Body of pancreas (tissue), 4 donors: ENCODE results near the gene RUNX2. TPM values are rescaled to one million over a fixed set of nuclear protein-coding genes. Genes with fewer than 3 reads are reported as not detected.

ENCODE experiments used
- ATAC-seq: fragments of 150-250 bp; one replicate; pipeline ENCODE4 v1.9.1; 2016
- DNase-seq, 4 donors: peaks; one replicate each; pipeline ENCODE4 v3.0.0-alpha.2; 2019
- H3K27ac ChIP-seq, 4 donors: fragments of 200-600 bp; sonication (generic); 1 replicate in 3 of 4; 2 replicates in 1 of 4; pipeline versions ENCODE4 v1.5.1 to v1.6.1; 2016 to 2019; ENCODE audit warnings: mild to moderate bottlenecking in 1 of 4, mixed read lengths in 1 of 4, moderate library complexity in 1 of 4
- H3K27me3 ChIP-seq, 2 donors: fragments of 200-600 bp; sonication (generic); one replicate each; pipeline ENCODE4 v1.6.0; 2016; ENCODE audit warnings: mild to moderate bottlenecking in 1 of 2
- H3K36me3 ChIP-seq, 2 donors: fragments of 200-600 bp; sonication (generic); replicated peaks in 1 of 2; 2 replicates each; pipeline ENCODE4 v1.5.1; 2016; ENCODE audit warnings: low read depth in 2 of 2; ENCODE audit not compliant: insufficient read depth in 1 of 2
- H3K4me1 ChIP-seq: fragments of 200-600 bp; sonication (generic); one replicate; pipeline ENCODE4 v1.6.0; 2016
- H3K4me3 ChIP-seq, 2 donors: fragments of 200-600 bp; sonication (generic); 1 replicate in 1 of 2; 2 replicates in 1 of 2; pipeline ENCODE4 v1.5.1; 2016 to 2019
- H3K9me3 ChIP-seq, 3 donors: fragments of 200-600 bp; sonication (generic); 1 replicate in 2 of 3; 2 replicates in 1 of 3; pipeline ENCODE4 v1.5.1; 2016
- POLR2A ChIP-seq, 3 donors: fragments of 450-650 bp; IDR thresholded peaks; one replicate each; pipeline ENCODE4 v1.6.1; 2016; ENCODE audit warnings: antibody characterized with exemption in 3 of 3, mild to moderate bottlenecking in 2 of 3
- WGBS, 2 donors: methylation state at CpG; one replicate each; pipeline ENCODE4 v1.1.5; 2017; 5-methylcytosine and 5-hydroxymethylcytosine counted together
- intact Hi-C: fragments of 100-400 bp; cut with DNase I; formaldehyde crosslinking; loops from one replicate; pipeline ENCODE4 v1.15.1; 2023
- total RNA-seq, 2 donors: library from RNA; depleted of rRNA; stranded (reverse); fragments of >200 nt; gene quantifications; one replicate each; pipeline ENCODE4 v1.1.0, GENCODE V29; 2016
- TF ChIP-seq, protein P1 (sequence below), 7 experiments: fragments of 450-650 bp in 4 of 7; fragments of 200-600 bp in 3 of 7; sonication (generic) in 3 of 7; IDR thresholded peaks; one replicate each; pipeline ENCODE4 v1.5.1; 2016 to 2019; ENCODE audit warnings: antibody characterized with exemption in 7 of 7

RUNX2 gene
- total RNA-seq, 2 donors from 2014 or later = 0.33 to 1.0 TPM

DNA sequence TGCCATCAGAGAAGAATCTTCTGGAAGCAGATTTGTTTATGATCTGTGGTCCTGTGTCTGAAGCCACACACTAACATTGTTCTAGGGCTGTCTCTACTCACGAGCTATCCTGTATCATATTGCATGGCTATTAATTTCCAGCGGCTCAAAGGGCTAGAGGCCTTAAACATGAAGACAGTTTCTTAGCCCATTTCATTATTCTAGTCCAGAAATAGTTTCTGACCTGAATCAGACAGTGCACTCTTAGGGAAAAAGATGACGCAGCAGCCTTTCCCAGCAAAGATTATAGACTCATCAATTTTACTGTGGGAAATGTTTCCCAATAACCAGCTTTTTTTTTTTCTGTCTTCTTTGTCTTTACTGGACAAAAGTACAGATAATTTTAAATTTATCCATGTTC is 154.9 kb downstream of the RUNX2 start:
- Histone ChIP-seq H3K4me3 (no peak overlapping the region), H3K27ac (no peak overlapping the region), H3K9me3 (no peaks in the 10 kb centered on the region), H3K4me1 (no peaks in the 10 kb centered on the region), H3K36me3 (no peaks in the 10 kb centered on the region), H3K27me3 (no peaks in the 10 kb centered on the region)
- TF ChIP-seq, protein P1, sequence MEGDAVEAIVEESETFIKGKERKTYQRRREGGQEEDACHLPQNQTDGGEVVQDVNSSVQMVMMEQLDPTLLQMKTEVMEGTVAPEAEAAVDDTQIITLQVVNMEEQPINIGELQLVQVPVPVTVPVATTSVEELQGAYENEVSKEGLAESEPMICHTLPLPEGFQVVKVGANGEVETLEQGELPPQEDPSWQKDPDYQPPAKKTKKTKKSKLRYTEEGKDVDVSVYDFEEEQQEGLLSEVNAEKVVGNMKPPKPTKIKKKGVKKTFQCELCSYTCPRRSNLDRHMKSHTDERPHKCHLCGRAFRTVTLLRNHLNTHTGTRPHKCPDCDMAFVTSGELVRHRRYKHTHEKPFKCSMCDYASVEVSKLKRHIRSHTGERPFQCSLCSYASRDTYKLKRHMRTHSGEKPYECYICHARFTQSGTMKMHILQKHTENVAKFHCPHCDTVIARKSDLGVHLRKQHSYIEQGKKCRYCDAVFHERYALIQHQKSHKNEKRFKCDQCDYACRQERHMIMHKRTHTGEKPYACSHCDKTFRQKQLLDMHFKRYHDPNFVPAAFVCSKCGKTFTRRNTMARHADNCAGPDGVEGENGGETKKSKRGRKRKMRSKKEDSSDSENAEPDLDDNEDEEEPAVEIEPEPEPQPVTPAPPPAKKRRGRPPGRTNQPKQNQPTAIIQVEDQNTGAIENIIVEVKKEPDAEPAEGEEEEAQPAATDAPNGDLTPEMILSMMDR (IDR thresholded peaks at IDR 0.05) = no peak
- TF ChIP-seq POLR2A (IDR thresholded peaks at IDR 0.05) = no peak
- 74 to 77% methylated on average over 3 of the region's 3 CpGs for WGBS, 2 donors
- DNase-seq (peak in 1 of 4 donors; percentile 42), ATAC-seq (peak; percentile 52)
- intact Hi-C loops = no loop called here

DNA sequence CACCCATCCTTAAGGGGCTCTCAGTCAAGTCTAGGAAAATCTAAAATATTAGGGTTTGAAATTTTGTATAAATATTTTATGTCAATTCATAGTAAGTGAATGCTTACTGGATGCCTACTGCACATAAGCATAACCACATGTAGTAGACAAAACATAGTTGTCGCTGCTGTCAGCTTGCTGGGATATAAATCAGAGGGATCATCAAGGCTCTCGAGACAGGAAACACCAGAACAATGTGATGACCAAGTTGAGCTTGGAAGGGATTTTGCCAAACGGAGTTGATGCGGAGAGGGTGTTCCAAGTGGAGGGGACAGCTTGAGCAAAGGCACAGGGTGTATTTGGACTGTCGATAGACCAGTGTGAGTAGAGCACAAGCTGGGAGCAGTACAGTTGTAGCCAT is 155.4 kb downstream of the RUNX2 start:
- Histone ChIP-seq H3K27me3 (no peaks in the 10 kb centered on the region), H3K36me3 (no peaks in the 10 kb centered on the region), H3K4me3 (no peak overlapping the region), H3K4me1 (no peaks in the 10 kb centered on the region), H3K27ac (no peak overlapping the region), H3K9me3 (no peaks in the 10 kb centered on the region)
- 80 to 91% methylated on average over 5 of the region's 5 CpGs for WGBS, 2 donors
- TF ChIP-seq POLR2A (IDR thresholded peaks at IDR 0.05) = no peak
- TF ChIP-seq, protein P1 (IDR thresholded peaks at IDR 0.05) = no peak
- no peak for ATAC-seq
- intact Hi-C loops = no loop called here
- no peak for DNase-seq

DNA sequence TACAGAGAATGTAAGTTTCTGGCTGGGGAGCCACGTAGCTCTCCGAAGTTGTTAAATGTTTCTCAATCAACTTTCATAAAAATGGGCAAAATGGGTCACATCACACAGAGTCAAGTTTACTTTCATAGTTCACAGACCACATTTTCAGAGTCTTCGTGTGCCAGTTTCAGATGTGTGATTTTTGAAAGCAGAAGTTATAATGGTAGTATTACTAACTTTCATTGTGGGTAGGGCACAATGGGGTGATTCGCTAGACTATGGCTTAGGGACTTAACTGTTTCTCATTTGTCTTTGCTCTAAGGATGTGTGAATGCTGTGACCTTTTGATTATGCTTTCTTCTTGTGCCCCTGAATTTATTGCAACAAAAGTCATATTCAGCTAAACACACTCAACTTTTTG is 158.6 kb downstream of the RUNX2 start:
- intact Hi-C loops = no loop called here
- Histone ChIP-seq H3K4me3 (no peak overlapping the region), H3K4me1 (no peaks in the 10 kb centered on the region), H3K36me3 (no peaks in the 10 kb centered on the region), H3K27me3 (no peaks in the 10 kb centered on the region), H3K27ac (no peak overlapping the region), H3K9me3 (no peaks in the 10 kb centered on the region)
- TF ChIP-seq POLR2A (IDR thresholded peaks at IDR 0.05) = no peak
- TF ChIP-seq, protein P1 (IDR thresholded peaks at IDR 0.05) = no peak
- DNase-seq (no peak), ATAC-seq (no peak)
- WGBS, 2 donors = 77 to 78% methylated on average over 4 of the region's 4 CpGs

DNA sequence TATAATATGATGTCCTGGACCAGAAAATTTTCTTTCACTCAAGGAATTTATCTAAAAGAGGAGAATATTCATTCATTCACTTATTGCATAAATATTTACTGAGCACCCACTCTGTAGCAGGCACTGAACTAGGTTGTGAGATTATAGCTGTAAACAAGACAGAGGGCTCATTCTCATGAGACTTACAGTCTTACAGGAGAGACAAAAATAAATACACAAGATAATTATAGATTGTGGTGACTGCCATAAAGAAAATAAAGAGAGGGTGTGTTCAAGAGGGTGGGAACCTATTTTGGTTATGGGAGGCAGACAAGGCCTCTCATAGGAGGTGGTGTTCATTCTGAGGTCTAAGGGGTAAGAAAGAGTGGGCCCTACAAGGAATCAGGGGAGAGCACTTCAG is 159.5 kb downstream of the RUNX2 start:
- TF ChIP-seq POLR2A (IDR thresholded peaks at IDR 0.05) = no peak
- TF ChIP-seq, protein P1 (IDR thresholded peaks at IDR 0.05) = no peak
- Histone ChIP-seq H3K9me3 (no peaks in the 10 kb centered on the region), H3K36me3 (no peaks in the 10 kb centered on the region), H3K27ac (no peak overlapping the region), H3K4me1 (no peaks in the 10 kb centered on the region), H3K27me3 (no peaks in the 10 kb centered on the region), H3K4me3 (no peak overlapping the region)
- DNase-seq = no peak
- no peak for ATAC-seq
- intact Hi-C loops = no loop called here

DNA sequence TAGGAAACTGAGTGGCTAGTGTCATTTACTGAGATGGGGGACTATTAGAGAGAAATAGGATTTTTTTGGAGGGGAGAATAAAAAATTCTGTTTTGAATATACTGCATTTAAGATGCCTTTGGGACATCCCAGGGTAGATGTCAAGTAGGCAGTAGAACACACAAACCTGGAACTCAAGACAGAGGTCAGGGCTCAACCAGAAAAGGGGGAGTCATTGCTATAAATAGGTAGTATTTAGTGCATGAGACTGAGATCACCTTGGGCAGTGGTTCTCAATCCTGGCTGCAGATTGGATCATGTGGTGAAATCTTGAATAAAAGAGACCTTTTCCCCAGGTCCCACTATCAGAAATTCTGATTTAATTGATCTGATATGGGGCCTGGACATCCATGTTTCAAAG is 160.1 kb downstream of the RUNX2 start:
- intact Hi-C loops = no loop called here
- TF ChIP-seq, protein P1 (IDR thresholded peaks at IDR 0.05) = no peak
- no peak for TF ChIP-seq POLR2A (IDR thresholded peaks at IDR 0.05)
- H3K27ac ChIP-seq = no peak overlapping the region
- no peak overlapping the region for H3K4me3 ChIP-seq
- H3K9me3 ChIP-seq = no peaks in the 10 kb centered on the region
- no peaks in the 10 kb centered on the region for H3K4me1 ChIP-seq
- H3K36me3 ChIP-seq = no peaks in the 10 kb centered on the region
- DNase-seq (no peak), ATAC-seq (no peak)
- H3K27me3 ChIP-seq = no peaks in the 10 kb centered on the region
